ENCODE results near the gene FAM170A.

Gene FAM170A

GRCh38 chr5:119629339-119629738, at the start of gene FAM170A:
FAM170A (plus strand) TSS chr5:119629558; CDS start chr5:119629769, 211 bp downstream.
- no peak for DNase-seq

- DNase-seq = no peak
Measured at GRCh38 chr5:119582987-119583386, 46.4 kb upstream of the FAM170A start.

GRCh38 chr5:119583684-119584083, 45.7 kb upstream of the FAM170A start:
- no peak for DNase-seq

- DNase-seq = no peak
Measured at GRCh38 chr5:119596046-119596445, 33.3 kb upstream of the FAM170A start.

- no peak for DNase-seq
Measured at GRCh38 chr5:119597728-119598298, 31.5 kb upstream of the FAM170A start.

- no peak for DNase-seq
Measured at GRCh38 chr5:119613937-119614336, 15.4 kb upstream of the FAM170A start.

- DNase-seq = no peak
Measured at GRCh38 chr5:119614838-119615237, 14.5 kb upstream of the FAM170A start.

GRCh38 chr5:119626086-119626485, 3.3 kb upstream of the FAM170A start:
- DNase-seq = no peak

- DNase-seq = no peak
Measured at GRCh38 chr5:119630752-119631440, 1.5 kb downstream of the FAM170A start.

GRCh38 chr5:119631660-119632059, 2.3 kb downstream of the FAM170A start:
- no peak for DNase-seq

GRCh38 chr5:119651486-119651885, 22.1 kb downstream of the FAM170A start:
- DNase-seq = no peak

- no peak for DNase-seq
Measured at GRCh38 chr5:119655061-119655460, 25.7 kb downstream of the FAM170A start.

GRCh38 chr5:119656023-119656422, 26.7 kb downstream of the FAM170A start:
- DNase-seq = no peak

GRCh38 chr5:119666542-119666941, 37.2 kb downstream of the FAM170A start:
- no peak for DNase-seq

- no peak for DNase-seq
Measured at GRCh38 chr5:119678351-119679028, 49.1 kb downstream of the FAM170A start.

- no peak for DNase-seq
Measured at GRCh38 chr5:119680080-119680479, 50.7 kb downstream of the FAM170A start.

- no peak for DNase-seq
Measured at GRCh38 chr5:119681734-119682133, 52.4 kb downstream of the FAM170A start.

GRCh38 chr5:119682372-119682771, 53.0 kb downstream of the FAM170A start:
- DNase-seq = no peak

All from activated CD4-positive, alpha-beta T cell treated with anti-CD3 and anti-CD28 coated beads, Interleukin-2, amount 50 U/mL, for 16 hours (primary cell).